ENCODE measurements around the gene NLRP2B. TPM values are rescaled to one million over a fixed set of nuclear protein-coding genes. Genes with fewer than 3 reads are reported as not detected.
"Not testable (repeated sequence)": the region's sequence is repeated elsewhere in the genome, so short reads cannot be mapped to it uniquely, and the experiment has no call there.

NLRP2B gene
- total and polyA plus RNA-seq, 7 donors = 0.03 TPM; not detected in 6

DNA sequence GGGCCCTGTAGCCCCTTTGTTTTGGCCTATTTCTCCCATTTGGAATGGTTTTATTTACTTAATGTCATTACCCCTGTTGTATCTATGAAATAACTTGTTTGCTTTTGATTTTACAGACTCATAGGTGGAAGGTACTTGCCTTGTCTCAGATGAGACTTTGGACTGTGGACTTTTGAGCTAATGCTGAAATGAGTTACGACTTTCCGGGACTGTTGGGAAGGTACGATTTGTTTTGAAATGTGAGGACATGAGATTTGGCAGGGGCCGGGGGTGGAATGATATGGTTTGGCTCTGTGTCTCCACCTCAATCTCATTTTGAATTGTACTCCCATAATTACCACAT lies 39.4 kb downstream of the NLRP2B start:
- intact Hi-C loops (cut with DNase I) = no loop called here
- TF ChIP-seq, protein P1, sequence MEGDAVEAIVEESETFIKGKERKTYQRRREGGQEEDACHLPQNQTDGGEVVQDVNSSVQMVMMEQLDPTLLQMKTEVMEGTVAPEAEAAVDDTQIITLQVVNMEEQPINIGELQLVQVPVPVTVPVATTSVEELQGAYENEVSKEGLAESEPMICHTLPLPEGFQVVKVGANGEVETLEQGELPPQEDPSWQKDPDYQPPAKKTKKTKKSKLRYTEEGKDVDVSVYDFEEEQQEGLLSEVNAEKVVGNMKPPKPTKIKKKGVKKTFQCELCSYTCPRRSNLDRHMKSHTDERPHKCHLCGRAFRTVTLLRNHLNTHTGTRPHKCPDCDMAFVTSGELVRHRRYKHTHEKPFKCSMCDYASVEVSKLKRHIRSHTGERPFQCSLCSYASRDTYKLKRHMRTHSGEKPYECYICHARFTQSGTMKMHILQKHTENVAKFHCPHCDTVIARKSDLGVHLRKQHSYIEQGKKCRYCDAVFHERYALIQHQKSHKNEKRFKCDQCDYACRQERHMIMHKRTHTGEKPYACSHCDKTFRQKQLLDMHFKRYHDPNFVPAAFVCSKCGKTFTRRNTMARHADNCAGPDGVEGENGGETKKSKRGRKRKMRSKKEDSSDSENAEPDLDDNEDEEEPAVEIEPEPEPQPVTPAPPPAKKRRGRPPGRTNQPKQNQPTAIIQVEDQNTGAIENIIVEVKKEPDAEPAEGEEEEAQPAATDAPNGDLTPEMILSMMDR (IDR thresholded peaks at IDR 0.05) = no peak
- Histone ChIP-seq H3K36me3 (ENCODE audit: insufficient read depth in 1 of 2, low read depth in 1 of 2) (no peaks in the 10 kb centered on the region), H3K27ac (no peak overlapping the region), H3K27me3 (ENCODE audit: insufficient read depth in 3 of 3, low read length in 2 of 3) (no peaks in the 10 kb centered on the region), H3K4me1 (no peaks in the 10 kb centered on the region), H3K9me3 (no peaks in the 10 kb centered on the region), H3K4me3 (no peak overlapping the region)
- WGBS, 3 donors = 72 to 81% (median 78%) methylated on average over 4 of the region's 4 CpGs
- ATAC-seq (no peak), DNase-seq (no peak)

DNA sequence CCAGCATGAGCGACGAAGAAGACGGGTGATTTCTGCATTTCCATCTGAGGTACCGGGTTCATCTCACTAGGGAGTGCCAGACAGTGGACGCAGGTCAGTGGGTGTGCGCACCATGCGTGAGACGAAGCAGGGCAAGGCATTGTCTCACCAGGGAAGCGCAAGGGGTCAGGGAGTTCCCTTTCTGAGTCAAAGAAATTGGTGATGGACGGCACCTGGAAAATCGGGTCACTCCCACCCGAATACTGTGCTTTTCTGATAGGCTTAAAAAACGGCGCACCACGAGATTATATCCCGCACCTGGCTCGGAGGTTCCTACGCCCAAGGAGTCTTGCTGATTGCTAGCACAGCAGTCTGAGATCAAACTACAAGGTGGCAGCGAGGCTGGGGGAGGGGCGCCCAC lies 50.6 kb downstream of the NLRP2B start:
- DNase-seq; H3K27me3 ChIP-seq (ENCODE audit: insufficient read depth in 3 of 3, low read length in 2 of 3); intact Hi-C loops (cut with DNase I); H3K4me3 ChIP-seq; ATAC-seq; H3K36me3 ChIP-seq (ENCODE audit: insufficient read depth in 1 of 2, low read depth in 1 of 2); H3K27ac ChIP-seq; H3K4me1 ChIP-seq: not testable (repeated sequence)
- 96 to 98% (median 96%) methylated on average over 19 to 20 of the region's 20 CpGs for WGBS, 3 donors
- peaks cover 26% of the 10 kb centered on the region for H3K9me3 ChIP-seq

Other genes with a start within 250 kb of the NLRP2B start
- gene ZXDB, start 88.2 kb downstream of the NLRP2B start, total RNA-seq = 1 to 10 TPM; 4.8 to 8.2 (median 6.2) TPM
- gene ZXDB, start 88.2 kb downstream of the NLRP2B start, polyA plus RNA-seq = 1 to 10 TPM; 1.7 to 3.2 (median 2.0) TPM
- gene ZXDA, start 230.2 kb upstream of the NLRP2B start, total RNA-seq = 1 to 10 TPM; 2.6 to 4.7 (median 3.1) TPM
- 1 to 10 TPM in 1 of 3 donors, under 1 TPM in 2; 0.64 to 1.7 (median 0.75) TPM for gene ZXDA, start 230.2 kb upstream of the NLRP2B start, polyA plus RNA-seq

Data from psoas muscle (tissue), 8 donors.